NCI-H128 (cell line): ENCODE results near the gene MCRIP2.
A peak's percentile ranks its signal among the peaks of the same experiment; 100 is the strongest.

Source experiments
- DNase-seq: peaks from one replicate; lab custom pipeline; 2025; ENCODE audit not compliant: unreplicated experiment; lab: John Stamatoyannopoulos, UW

Gene MCRIP2

GRCh38 chr16:694187-694862, 52.7 kb downstream of the MCRIP2 start:
- no peak for DNase-seq

DNA sequence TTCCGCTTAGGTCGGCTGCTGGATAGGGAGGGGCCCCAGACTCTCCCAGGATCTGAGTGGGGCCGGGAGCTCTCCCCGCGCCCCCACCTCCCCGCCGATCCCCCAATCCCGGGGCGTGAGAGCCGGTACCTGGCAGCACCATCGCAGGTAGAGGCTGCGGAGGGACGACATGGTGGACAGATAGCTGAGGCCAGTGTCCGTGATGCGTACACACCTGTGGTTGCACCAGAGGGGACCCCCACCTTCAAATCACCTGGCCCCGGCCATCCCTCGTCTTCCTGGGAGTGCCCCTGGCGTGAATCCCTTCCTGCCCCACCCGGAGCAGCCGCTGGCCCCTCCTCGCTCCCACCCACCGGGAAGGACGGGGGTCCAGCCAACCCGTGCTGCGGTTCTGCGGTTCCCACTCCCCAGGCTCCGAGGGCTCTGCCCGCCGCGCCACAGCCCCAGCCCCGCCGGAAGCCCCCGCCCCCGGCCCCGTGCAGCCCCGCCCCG, 53.3 kb downstream of the MCRIP2 start:
- no peak for DNase-seq

DNA sequence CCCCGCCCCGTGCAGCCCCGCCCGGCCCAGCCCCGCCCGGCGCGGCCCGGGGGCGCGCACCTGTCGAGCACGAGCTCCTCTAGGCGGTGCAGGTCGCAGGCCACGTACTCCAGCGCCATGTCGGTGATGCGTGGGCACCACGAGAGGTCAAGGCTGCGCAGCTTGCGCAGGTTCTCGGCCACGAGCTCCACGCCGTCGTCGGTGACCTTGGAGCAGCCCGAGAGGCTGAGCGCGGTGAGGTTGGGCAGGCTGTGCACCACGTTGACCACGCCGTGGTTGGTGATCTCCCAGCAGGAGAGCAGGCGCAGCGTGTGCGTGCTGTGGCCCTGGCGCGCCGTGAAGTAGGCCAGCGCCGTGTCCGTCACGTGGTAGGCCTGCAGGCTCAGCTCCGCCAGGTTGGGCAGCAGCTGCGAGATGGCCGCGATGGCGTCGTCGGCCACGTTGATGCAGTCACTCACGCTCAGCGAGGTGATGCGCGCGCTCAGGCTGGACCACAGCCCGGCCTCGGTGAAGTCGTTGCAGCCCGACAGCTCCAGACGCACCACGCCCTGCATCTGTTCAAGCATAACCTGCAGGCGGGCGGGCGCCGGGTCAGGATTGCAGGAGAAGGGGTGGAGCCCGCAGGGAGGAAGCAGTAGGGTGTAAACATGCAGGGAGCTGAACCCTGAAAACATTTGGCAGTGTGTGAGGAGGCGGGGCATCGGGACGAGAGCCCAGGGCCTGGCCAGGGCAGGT, 53.9 kb downstream of the MCRIP2 start:
- DNase-seq, result peak; percentile 65
